ENCODE data around the gene PGM2.

The PGM2 gene

GRCh38 chr4:37827802-37828321 is 1.4 kb downstream of the PGM2 start:
- no peak for TF ChIP-seq ZNF274 (IDR thresholded peaks at IDR 0.05; ENCODE audit: low read depth, low read length)
- H3K4me3 ChIP-seq (ENCODE audit: low read length): peak overlapping the region; percentile 83

- no peak overlapping the region for H3K4me3 ChIP-seq (ENCODE audit: low read length)
- no peak for TF ChIP-seq ZNF274 (IDR thresholded peaks at IDR 0.05; ENCODE audit: low read depth, low read length)
Observed at GRCh38 chr4:37828843-37829242, 2.4 kb downstream of the PGM2 start.

GRCh38 chr4:37830640-37831039 is 4.2 kb downstream of the PGM2 start:
- no peak overlapping the region for H3K4me3 ChIP-seq (ENCODE audit: low read length)
- TF ChIP-seq ZNF274 (IDR thresholded peaks at IDR 0.05; ENCODE audit: low read depth, low read length): no peak

- no peak for TF ChIP-seq ZNF274 (IDR thresholded peaks at IDR 0.05; ENCODE audit: low read depth, low read length)
- H3K4me3 ChIP-seq (ENCODE audit: low read length): no peak overlapping the region
Observed at GRCh38 chr4:37835031-37835430, 8.5 kb downstream of the PGM2 start.

- no peak overlapping the region for H3K4me3 ChIP-seq (ENCODE audit: low read length)
- TF ChIP-seq ZNF274 (IDR thresholded peaks at IDR 0.05; ENCODE audit: low read depth, low read length): no peak
Observed at GRCh38 chr4:37835806-37836205, 9.3 kb downstream of the PGM2 start.

- no peak for TF ChIP-seq ZNF274 (IDR thresholded peaks at IDR 0.05; ENCODE audit: low read depth, low read length)
- H3K4me3 ChIP-seq (ENCODE audit: low read length): no peak overlapping the region
Observed at GRCh38 chr4:37836274-37836673, 9.8 kb downstream of the PGM2 start.

GRCh38 chr4:37836838-37837440 is 10.5 kb downstream of the PGM2 start:
- no peak overlapping the region for H3K4me3 ChIP-seq (ENCODE audit: low read length)

GRCh38 chr4:37837446-37837845 is 11.0 kb downstream of the PGM2 start:
- TF ChIP-seq ZNF274 (IDR thresholded peaks at IDR 0.05; ENCODE audit: low read depth, low read length): no peak
- no peak overlapping the region for H3K4me3 ChIP-seq (ENCODE audit: low read length)

More at GRCh38 chr4:37836838-37837440, 10.5 kb downstream of the PGM2 start:
- no peak for TF ChIP-seq ZNF274 (IDR thresholded peaks at IDR 0.05; ENCODE audit: low read depth, low read length)

- no peak overlapping the region for H3K4me3 ChIP-seq (ENCODE audit: low read length)
- TF ChIP-seq ZNF274 (IDR thresholded peaks at IDR 0.05; ENCODE audit: low read depth, low read length): no peak
Observed at GRCh38 chr4:37839426-37839825, 12.9 kb downstream of the PGM2 start.

- no peak overlapping the region for H3K4me3 ChIP-seq (ENCODE audit: low read length)
- TF ChIP-seq ZNF274 (IDR thresholded peaks at IDR 0.05; ENCODE audit: low read depth, low read length): no peak
Observed at GRCh38 chr4:37844204-37844603, 17.7 kb downstream of the PGM2 start.

GRCh38 chr4:37845201-37845600 is 18.7 kb downstream of the PGM2 start:
- TF ChIP-seq ZNF274 (IDR thresholded peaks at IDR 0.05; ENCODE audit: low read depth, low read length): no peak

GRCh38 chr4:37847311-37847884 is 20.9 kb downstream of the PGM2 start:
- TF ChIP-seq ZNF274 (IDR thresholded peaks at IDR 0.05; ENCODE audit: low read depth, low read length): no peak
- H3K4me3 ChIP-seq (ENCODE audit: low read length): no peak overlapping the region

More at GRCh38 chr4:37845201-37845600, 18.7 kb downstream of the PGM2 start:
- no peak overlapping the region for H3K4me3 ChIP-seq (ENCODE audit: low read length)

GRCh38 chr4:37852376-37852775 is 25.9 kb downstream of the PGM2 start:
- no peak overlapping the region for H3K4me3 ChIP-seq (ENCODE audit: low read length)
- TF ChIP-seq ZNF274 (IDR thresholded peaks at IDR 0.05; ENCODE audit: low read depth, low read length): no peak

- no peak overlapping the region for H3K4me3 ChIP-seq (ENCODE audit: low read length)
- TF ChIP-seq ZNF274 (IDR thresholded peaks at IDR 0.05; ENCODE audit: low read depth, low read length): no peak
Observed at GRCh38 chr4:37858112-37858511, 31.6 kb downstream of the PGM2 start.

GRCh38 chr4:37858872-37859271 is 32.4 kb downstream of the PGM2 start:
- H3K4me3 ChIP-seq (ENCODE audit: low read length): no peak overlapping the region
- TF ChIP-seq ZNF274 (IDR thresholded peaks at IDR 0.05; ENCODE audit: low read depth, low read length): no peak
